ENCODE data around the gene NINJ1. TPM values are rescaled to one million over a fixed set of nuclear protein-coding genes. Genes with fewer than 3 reads are reported as not detected.

Gene NINJ1
- 46.6 TPM for total RNA-seq
- long read RNA-seq, transcript NINJ1-201 (4 exons, 1,281 nt) = major isoform, 82 of 94 reads
- long read RNA-seq, partial matches to known transcripts = 9 of 94 reads
- long read RNA-seq, other reads (novel, unspliced or antisense) = 1 of 94 reads

- H3K36me3 ChIP-seq = no peaks in the 10 kb centered on the region
- peak; percentile 81 for DNase-seq
- intact Hi-C loops (cut with DNase I) = no loop called here
- no peak for TF ChIP-seq CTCF (IDR thresholded peaks at IDR 0.05)
- H3K4me1 ChIP-seq = peaks cover 62% of the 10 kb centered on the region
- ATAC-seq = peak; percentile 91
- peak within 1 kb of the TSS; percentile 98 for H3K27ac ChIP-seq
- H3K4me3 ChIP-seq = peak within 1 kb of the TSS; percentile 92
- H3K27me3 ChIP-seq (ENCODE audit: low read depth) = no peaks in the 10 kb centered on the region
- H3K9me3 ChIP-seq = no peaks in the 10 kb centered on the region
These were observed at the start of gene NINJ1 for GRCh38 chr9:93134015-93134739. Gene NINJ1 (minus strand): TSS chr9:93134251. CDS start chr9:93134217, 34 bp downstream.

GRCh38 chr9:93183131-93183662 is 49.1 kb upstream of the NINJ1 start:
- no peak for DNase-seq
- Histone ChIP-seq H3K36me3 (no peaks in the 10 kb centered on the region), H3K27ac (no peak overlapping the region), H3K9me3 (no peaks in the 10 kb centered on the region), H3K27me3 (ENCODE audit: low read depth) (peaks cover 48% of the 10 kb centered on the region), H3K4me3 (peak overlapping the region; percentile 50), H3K4me1 (peaks cover 12% of the 10 kb centered on the region)
- ATAC-seq = no peak
- intact Hi-C loops (cut with DNase I) = no loop called here
- TF ChIP-seq CTCF (IDR thresholded peaks at IDR 0.05) = no peak

DNA sequence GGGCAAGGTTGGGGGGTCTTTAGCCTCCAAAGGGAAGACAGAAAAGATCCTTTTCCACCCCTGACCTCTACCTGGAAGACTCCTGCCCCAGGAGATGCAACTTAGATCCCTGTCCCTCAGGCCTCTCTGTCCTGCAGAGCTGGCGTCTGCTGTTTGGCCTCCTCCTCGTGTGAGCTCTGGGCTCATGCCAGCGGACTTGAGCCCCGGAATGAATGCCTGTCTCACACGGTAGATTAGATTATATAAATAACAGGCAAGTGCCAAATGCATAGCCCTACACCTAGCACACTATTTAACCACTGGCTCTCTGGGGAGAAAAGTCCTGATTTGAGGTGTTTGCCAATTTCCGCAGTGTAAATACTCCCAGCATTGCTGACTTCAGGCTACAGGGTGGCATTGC is 48.5 kb upstream of the NINJ1 start:
- no peak for TF ChIP-seq CTCF (IDR thresholded peaks at IDR 0.05)
- Histone ChIP-seq H3K27me3 (ENCODE audit: low read depth) (peaks cover 48% of the 10 kb centered on the region), H3K36me3 (no peaks in the 10 kb centered on the region), H3K9me3 (no peaks in the 10 kb centered on the region), H3K4me3 (no peak overlapping the region), H3K4me1 (peaks cover 12% of the 10 kb centered on the region), H3K27ac (no peak overlapping the region)
- intact Hi-C loops (cut with DNase I) = no loop called here
- DNase-seq (no peak), ATAC-seq (no peak)

GRCh38 chr9:93181672-93182435 is 47.8 kb upstream of the NINJ1 start:
- Histone ChIP-seq H3K9me3 (no peaks in the 10 kb centered on the region), H3K36me3 (no peaks in the 10 kb centered on the region), H3K27me3 (ENCODE audit: low read depth) (peaks cover 48% of the 10 kb centered on the region), H3K27ac (no peak overlapping the region), H3K4me1 (peaks cover 12% of the 10 kb centered on the region), H3K4me3 (no peak overlapping the region)
- ATAC-seq = no peak
- intact Hi-C loops (cut with DNase I) = no loop called here
- TF ChIP-seq CTCF (IDR thresholded peaks at IDR 0.05) = no peak
- DNase-seq = no peak

- peaks cover 48% of the 10 kb centered on the region for H3K27me3 ChIP-seq (ENCODE audit: low read depth)
These were observed 46.9 kb upstream of the NINJ1 start for GRCh38 chr9:93180938-93181337.

More at GRCh38 chr9:93180938-93181337, 46.9 kb upstream of the NINJ1 start:
- Histone ChIP-seq H3K4me1 (peaks cover 12% of the 10 kb centered on the region), H3K36me3 (no peaks in the 10 kb centered on the region), H3K27ac (no peak overlapping the region), H3K4me3 (no peak overlapping the region), H3K9me3 (no peaks in the 10 kb centered on the region)
- ATAC-seq (no peak), DNase-seq (no peak)
- no peak for TF ChIP-seq CTCF (IDR thresholded peaks at IDR 0.05)
- intact Hi-C loops (cut with DNase I) = no loop called here
